Measurements from ENCODE around the gene STX10. TPM values are rescaled to one million over a fixed set of nuclear protein-coding genes. Genes with fewer than 3 reads are reported as not detected.

The STX10 gene
- total and polyA plus RNA-seq, 12 donors: 16.0 to 182 (median 65.0) TPM

DNA sequence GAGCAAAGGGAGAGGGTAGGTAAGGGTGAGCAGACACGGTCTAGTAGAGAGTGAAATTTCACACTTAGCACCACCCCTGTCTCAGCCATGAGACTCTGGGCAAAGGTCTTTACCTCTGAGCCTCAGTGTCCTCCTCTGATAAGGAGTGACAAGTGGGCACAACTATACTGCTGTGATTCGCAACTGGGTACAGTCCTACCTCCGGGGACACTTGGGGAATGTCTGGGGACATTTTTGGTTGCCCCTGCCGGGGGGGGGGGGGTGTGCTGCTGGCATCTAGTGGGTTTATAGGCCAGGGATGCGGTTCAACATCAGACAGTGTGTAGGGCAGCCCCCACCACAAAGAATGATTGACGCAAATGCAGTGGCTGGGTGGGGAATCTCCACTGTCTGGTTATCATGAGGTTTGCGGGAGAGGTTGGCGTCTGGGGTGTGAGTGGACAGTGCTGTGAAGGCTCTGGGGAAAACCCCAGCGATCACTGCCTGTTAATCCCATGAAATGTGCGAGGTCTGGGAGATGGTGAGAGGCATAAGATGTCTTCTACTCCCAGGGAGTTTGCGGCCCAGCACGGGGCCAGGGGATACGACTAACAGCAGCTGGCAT is 27.8 kb downstream of the STX10 start:
- no peak overlapping the region for H3K27ac ChIP-seq
- TF ChIP-seq POLR2A (IDR thresholded peaks at IDR 0.05): no peak
- TF ChIP-seq, protein P1, sequence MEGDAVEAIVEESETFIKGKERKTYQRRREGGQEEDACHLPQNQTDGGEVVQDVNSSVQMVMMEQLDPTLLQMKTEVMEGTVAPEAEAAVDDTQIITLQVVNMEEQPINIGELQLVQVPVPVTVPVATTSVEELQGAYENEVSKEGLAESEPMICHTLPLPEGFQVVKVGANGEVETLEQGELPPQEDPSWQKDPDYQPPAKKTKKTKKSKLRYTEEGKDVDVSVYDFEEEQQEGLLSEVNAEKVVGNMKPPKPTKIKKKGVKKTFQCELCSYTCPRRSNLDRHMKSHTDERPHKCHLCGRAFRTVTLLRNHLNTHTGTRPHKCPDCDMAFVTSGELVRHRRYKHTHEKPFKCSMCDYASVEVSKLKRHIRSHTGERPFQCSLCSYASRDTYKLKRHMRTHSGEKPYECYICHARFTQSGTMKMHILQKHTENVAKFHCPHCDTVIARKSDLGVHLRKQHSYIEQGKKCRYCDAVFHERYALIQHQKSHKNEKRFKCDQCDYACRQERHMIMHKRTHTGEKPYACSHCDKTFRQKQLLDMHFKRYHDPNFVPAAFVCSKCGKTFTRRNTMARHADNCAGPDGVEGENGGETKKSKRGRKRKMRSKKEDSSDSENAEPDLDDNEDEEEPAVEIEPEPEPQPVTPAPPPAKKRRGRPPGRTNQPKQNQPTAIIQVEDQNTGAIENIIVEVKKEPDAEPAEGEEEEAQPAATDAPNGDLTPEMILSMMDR (IDR thresholded peaks at IDR 0.05): no peak
- no peaks in the 10 kb centered on the region for H3K36me3 ChIP-seq (replicated peaks in 1 of 2)
- H3K4me3 ChIP-seq: no peak overlapping the region
- no peak for DNase-seq
- H3K27me3 ChIP-seq: no peaks in the 10 kb centered on the region
- 75 to 90% (median 85%) methylated on average over 8 to 13 of the region's 13 CpGs for WGBS, 4 donors
- H3K9me3 ChIP-seq (replicated peaks in 1 of 3): no peaks in the 10 kb centered on the region
- peaks cover 19 to 28% of the 10 kb centered on the region in 2 donors for H3K4me1 ChIP-seq (replicated peaks in 1 of 2)
- intact Hi-C loops (cut with DNase I): no loop called here

DNA sequence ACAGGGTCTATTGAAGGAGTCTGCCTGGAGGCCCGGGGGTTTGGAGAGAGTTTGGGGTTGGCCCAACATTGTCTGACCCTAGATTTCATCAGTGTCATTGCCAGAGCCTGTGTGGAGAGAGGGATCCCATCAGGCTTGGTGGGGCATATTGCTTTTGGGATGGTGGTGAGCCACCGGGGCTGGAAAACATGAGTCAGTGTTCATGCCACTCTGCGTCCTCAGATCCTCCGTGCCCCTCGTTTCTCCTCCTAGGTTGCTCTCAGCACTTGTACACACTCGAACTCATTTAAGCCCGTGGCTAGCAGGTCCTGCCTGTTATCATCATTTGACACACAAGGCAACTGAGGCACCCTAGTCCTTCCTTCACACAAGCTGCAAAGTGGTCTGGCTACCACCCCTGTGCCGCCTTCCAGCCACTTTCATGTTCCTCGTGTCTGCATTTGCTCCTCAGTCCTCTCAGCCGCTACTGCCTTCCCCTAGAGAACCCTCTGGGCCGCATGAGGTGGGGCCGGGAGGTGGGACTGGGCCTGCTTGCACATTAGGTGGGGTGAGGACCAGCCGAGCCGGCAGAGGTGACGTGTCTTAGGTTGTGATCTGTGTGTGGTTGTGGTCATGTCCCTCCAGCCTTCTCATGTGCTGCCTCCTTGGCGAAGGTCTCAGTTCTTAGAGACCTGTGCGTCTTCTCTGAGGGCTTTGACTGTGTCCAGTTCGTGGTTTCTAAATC is 28.5 kb downstream of the STX10 start:
- H3K4me3 ChIP-seq: no peak overlapping the region
- no peaks in the 10 kb centered on the region for H3K9me3 ChIP-seq (replicated peaks in 1 of 3)
- no peak for TF ChIP-seq POLR2A (IDR thresholded peaks at IDR 0.05)
- TF ChIP-seq, protein P1 (IDR thresholded peaks at IDR 0.05): no peak
- intact Hi-C loops (cut with DNase I): no loop called here
- peak in 1 of 7 donors; percentile 16 for DNase-seq
- no peak overlapping the region for H3K27ac ChIP-seq
- no peaks in the 10 kb centered on the region for H3K27me3 ChIP-seq
- H3K36me3 ChIP-seq (replicated peaks in 1 of 2): no peaks in the 10 kb centered on the region
- peaks cover 24 to 34% of the 10 kb centered on the region in 2 donors for H3K4me1 ChIP-seq (replicated peaks in 1 of 2)
- WGBS, 4 donors: 82 to 85% (median 83%) methylated on average over 13 to 18 of the region's 18 CpGs

DNA sequence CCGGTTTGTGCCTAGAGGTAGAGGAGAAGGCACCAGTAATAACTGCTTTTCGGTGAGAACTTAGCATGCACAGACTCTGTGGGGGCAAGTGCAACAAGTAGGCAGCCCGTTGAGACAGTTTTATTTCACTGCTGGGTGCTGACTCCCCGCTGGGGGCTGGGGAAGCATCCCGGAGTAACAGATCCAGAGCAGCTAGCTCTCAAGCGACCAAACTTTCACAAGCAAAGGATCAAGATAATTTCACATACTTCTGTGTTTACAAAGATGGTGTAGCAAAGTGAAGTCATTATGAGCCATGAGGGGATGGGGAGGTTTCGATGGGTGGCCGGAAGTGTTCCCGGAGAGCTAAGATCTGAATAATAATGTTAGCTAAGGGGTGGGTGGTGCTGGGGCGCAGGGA is 29.4 kb downstream of the STX10 start:
- TF ChIP-seq, protein P1 (IDR thresholded peaks at IDR 0.05): no peak
- no peak for TF ChIP-seq POLR2A (IDR thresholded peaks at IDR 0.05)
- WGBS, 4 donors: 70 to 82% (median 79%) methylated on average over 9 to 10 of the region's 10 CpGs
- no peak overlapping the region for H3K4me3 ChIP-seq
- peaks cover 28 to 39% of the 10 kb centered on the region in 2 donors for H3K4me1 ChIP-seq (replicated peaks in 1 of 2)
- H3K27me3 ChIP-seq: no peaks in the 10 kb centered on the region
- no peak overlapping the region for H3K27ac ChIP-seq
- DNase-seq: no peak
- H3K36me3 ChIP-seq (replicated peaks in 1 of 2): no peaks in the 10 kb centered on the region
- intact Hi-C loops (cut with DNase I): no loop called here
- H3K9me3 ChIP-seq (replicated peaks in 1 of 3): no peaks in the 10 kb centered on the region

DNA sequence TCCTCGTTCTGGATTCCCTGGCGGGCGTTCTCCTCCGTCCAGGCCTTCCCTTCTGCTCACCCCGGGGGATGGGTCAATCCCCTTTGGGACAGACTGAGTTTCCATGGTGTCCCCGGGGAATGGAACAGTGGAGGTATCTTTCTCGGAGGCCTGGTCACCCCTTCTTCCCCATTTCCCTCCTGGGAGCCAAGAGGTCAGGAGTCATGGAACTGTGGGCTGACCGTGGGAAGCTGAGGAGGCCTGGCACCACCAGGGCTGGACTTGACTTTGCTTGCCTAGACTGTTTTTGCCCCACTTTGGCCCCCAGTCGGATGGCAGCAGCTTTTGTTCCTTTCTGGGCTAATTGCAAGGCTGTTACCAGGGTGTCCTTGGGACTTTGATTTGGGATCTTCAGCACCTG is 30.1 kb downstream of the STX10 start:
- intact Hi-C loops (cut with DNase I): no loop called here
- Histone ChIP-seq H3K27me3 (no peaks in the 10 kb centered on the region), H3K4me3 (no peak overlapping the region), H3K4me1 (replicated peaks in 1 of 2) (peaks cover 32 to 46% of the 10 kb centered on the region in 2 donors), H3K9me3 (replicated peaks in 1 of 3) (no peaks in the 10 kb centered on the region), H3K27ac (no peak overlapping the region), H3K36me3 (replicated peaks in 1 of 2) (no peaks in the 10 kb centered on the region)
- no peak for TF ChIP-seq POLR2A (IDR thresholded peaks at IDR 0.05)
- WGBS, 4 donors: 71 to 85% (median 78%) methylated on average over 6 to 9 of the region's 9 CpGs
- DNase-seq: peak in 1 of 7 donors; percentile 23

Data from adrenal gland (tissue), 12 donors.